HepG2 (cell line): Measurements from ENCODE around the gene LBX2. TPM values are rescaled to one million over a fixed set of nuclear protein-coding genes. Genes with fewer than 3 reads are reported as not detected.

Source experiments
- AFF4 ChIP-seq: sonication (generic); formaldehyde crosslinking; IDR thresholded peaks from 2 replicates; pipeline ENCODE4 v1.4.0; 2020; ENCODE audit warnings: missing genetic modification reagents
- AHDC1 ChIP-seq: sonication (generic); formaldehyde crosslinking; IDR thresholded peaks from 2 replicates; pipeline ENCODE4 v1.5.1; 2020; ENCODE audit warnings: mild to moderate bottlenecking, missing genetic modification reagents, borderline replicate concordance
- BHLHE40 ChIP-seq: IDR thresholded peaks from 2 replicates; pipeline ENCODE4 v1.6.1; 2011; ENCODE audit warnings: low read length, improper control_type of control experiment
- ELF4 ChIP-seq: sonication (generic); formaldehyde crosslinking; IDR thresholded peaks from 2 replicates; pipeline ENCODE4 v1.5.0; 2020; ENCODE audit warnings: missing genetic modification reagents, mild to moderate bottlenecking, moderate library complexity, borderline replicate concordance
- IKZF1 ChIP-seq: fragments of 450-650 bp; IDR thresholded peaks from 2 replicates; pipeline ENCODE4 v1.7.1; 2016
- KAT7 ChIP-seq: IDR thresholded peaks from 2 replicates; pipeline ENCODE4 v1.6.1; 2018; ENCODE audit warnings: borderline replicate concordance, missing compliant biosample characterization
- PAWR ChIP-seq: sonication (generic); formaldehyde crosslinking; IDR thresholded peaks from 2 replicates; pipeline ENCODE4 v1.4.0; 2020; ENCODE audit warnings: missing genetic modification reagents, mild to moderate bottlenecking, borderline replicate concordance
- PITX1 ChIP-seq: sonication (generic); formaldehyde crosslinking; IDR thresholded peaks from 2 replicates; pipeline ENCODE4 v1.5.1; 2020; ENCODE audit warnings: mild to moderate bottlenecking, missing genetic modification reagents
- SKIL ChIP-seq: sonication (generic); formaldehyde crosslinking; IDR thresholded peaks from 2 replicates; pipeline ENCODE4 v1.8.0; 2022; ENCODE audit warnings: missing genetic modification reagents, mild to moderate bottlenecking, moderate library complexity, borderline replicate concordance
- THAP7 ChIP-seq: sonication (generic); formaldehyde crosslinking; IDR thresholded peaks from 2 replicates; pipeline ENCODE4 v1.8.1; 2023; ENCODE audit warnings: mild to moderate bottlenecking, missing genetic modification reagents
- ZNF10 ChIP-seq: sonication (generic); formaldehyde crosslinking; IDR thresholded peaks from 2 replicates; pipeline ENCODE4 v1.4.0; 2020; ENCODE audit warnings: mild to moderate bottlenecking, low read depth, missing genetic modification reagents, borderline replicate concordance
- ZNF280B ChIP-seq: sonication (generic); formaldehyde crosslinking; IDR thresholded peaks from 2 replicates; pipeline ENCODE4 v1.5.0; 2020; ENCODE audit warnings: missing genetic modification reagents, mild to moderate bottlenecking, borderline replicate concordance
- polyA plus RNA-seq, 8 experiments: library from polyadenylated mRNA; depleted of rRNA in 3 of 8; stranded (reverse) in 7 of 8; unstranded in 1 of 8; fragments of >200 nt; fragmentation: Illumina TruSeq in 4 of 8; extraction: Trizol in 4 of 8; gene quantifications; 2 replicates each; pipeline versions ENCODE4 v1.2.1 to v1.2.3, GENCODE V29; 2011 to 2016; ENCODE audit warnings: low read depth in 4 of 8, missing spikeins in 1 of 8, mixed read lengths in 1 of 8; ENCODE audit not compliant: insufficient read depth in 1 of 8
- total RNA-seq, 5 experiments: library from RNA; depleted of rRNA; stranded (reverse); fragments of >200 nt; fragmentation: Illumina TruSeq; extraction: Trizol; gene quantifications; 2 replicates each; pipeline ENCODE4 v1.2.3, GENCODE V29; 2016; ENCODE audit warnings: low read depth in 1 of 5

LBX2 gene
- total and polyA plus RNA-seq, 2 of the 13 experiments (the other 11 are each of a cell fraction or from before 2014, with no cell fraction given): 6.4 to 8.1 TPM

GRCh38 chr2:74488643-74489481 is 10.5 kb downstream of the LBX2 start (continued):
- peak; percentile 87; the same call in 1 of the 2 replicates for TF ChIP-seq AHDC1
- no peak for TF ChIP-seq IKZF1
- TF ChIP-seq PAWR (CRISPR knock-in tag): no peak
- no peak for TF ChIP-seq ELF4 (CRISPR knock-in tag)
- TF ChIP-seq ZNF280B (CRISPR knock-in tag): no peak
- peak; percentile 83 for TF ChIP-seq SKIL (CRISPR knock-in tag)
- no peak for TF ChIP-seq THAP7 (CRISPR knock-in tag)
- TF ChIP-seq PITX1 (CRISPR knock-in tag): peak; percentile 85
- TF ChIP-seq BHLHE40: no peak
- TF ChIP-seq ZNF10 (CRISPR knock-in tag): no peak
- 0 out of 2 replicates have a peak, but pooled peaks have one; percentile 73 for TF ChIP-seq KAT7 (CRISPR knock-in tag)
- TF ChIP-seq AFF4: no peak
